D721Med (cell line): ENCODE data around the gene RNASEH2B.

ENCODE experiments used
- DNase-seq: peaks from one replicate; pipeline ENCODE4 v3.0.0; 2011; ENCODE audit warnings: low spot score; ENCODE audit not compliant: insufficient read length
- FAIRE-seq: peaks from 2 replicates; lab custom pipeline; 2011; peaks lifted over from hg19 to GRCh38; lab: Jason Lieb, UNC
- TF ChIP-seq, protein P1 (sequence below): IDR thresholded peaks from 2 replicates; pipeline ENCODE4 v1.5.1; 2012; ENCODE audit warnings: mild to moderate bottlenecking, control low read depth; ENCODE audit not compliant: insufficient read depth; ENCODE audit errors: missing control alignments

Gene RNASEH2B

DNA sequence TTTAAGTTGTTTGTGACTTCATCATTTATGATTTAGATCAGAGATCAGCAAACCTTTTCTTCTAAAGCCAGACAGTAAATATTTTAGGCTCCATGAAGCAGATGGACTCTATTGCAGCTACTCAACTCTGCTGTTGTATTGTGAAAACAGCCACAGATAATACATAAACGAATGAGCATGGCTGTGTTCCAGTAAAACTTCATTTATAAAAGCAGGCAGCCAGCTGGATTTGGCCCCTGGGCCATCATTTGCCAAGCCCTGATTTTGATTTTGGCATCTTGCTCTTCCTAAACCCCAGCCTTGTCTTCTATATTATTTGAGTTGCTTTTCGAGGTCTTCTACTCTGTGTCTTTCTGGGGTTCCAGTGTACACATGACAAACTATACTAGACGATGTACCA lies 41.3 kb downstream of the RNASEH2B start:
- TF ChIP-seq, protein P1, sequence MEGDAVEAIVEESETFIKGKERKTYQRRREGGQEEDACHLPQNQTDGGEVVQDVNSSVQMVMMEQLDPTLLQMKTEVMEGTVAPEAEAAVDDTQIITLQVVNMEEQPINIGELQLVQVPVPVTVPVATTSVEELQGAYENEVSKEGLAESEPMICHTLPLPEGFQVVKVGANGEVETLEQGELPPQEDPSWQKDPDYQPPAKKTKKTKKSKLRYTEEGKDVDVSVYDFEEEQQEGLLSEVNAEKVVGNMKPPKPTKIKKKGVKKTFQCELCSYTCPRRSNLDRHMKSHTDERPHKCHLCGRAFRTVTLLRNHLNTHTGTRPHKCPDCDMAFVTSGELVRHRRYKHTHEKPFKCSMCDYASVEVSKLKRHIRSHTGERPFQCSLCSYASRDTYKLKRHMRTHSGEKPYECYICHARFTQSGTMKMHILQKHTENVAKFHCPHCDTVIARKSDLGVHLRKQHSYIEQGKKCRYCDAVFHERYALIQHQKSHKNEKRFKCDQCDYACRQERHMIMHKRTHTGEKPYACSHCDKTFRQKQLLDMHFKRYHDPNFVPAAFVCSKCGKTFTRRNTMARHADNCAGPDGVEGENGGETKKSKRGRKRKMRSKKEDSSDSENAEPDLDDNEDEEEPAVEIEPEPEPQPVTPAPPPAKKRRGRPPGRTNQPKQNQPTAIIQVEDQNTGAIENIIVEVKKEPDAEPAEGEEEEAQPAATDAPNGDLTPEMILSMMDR: no peak
- FAIRE-seq (no peak), DNase-seq (no peak)

DNA sequence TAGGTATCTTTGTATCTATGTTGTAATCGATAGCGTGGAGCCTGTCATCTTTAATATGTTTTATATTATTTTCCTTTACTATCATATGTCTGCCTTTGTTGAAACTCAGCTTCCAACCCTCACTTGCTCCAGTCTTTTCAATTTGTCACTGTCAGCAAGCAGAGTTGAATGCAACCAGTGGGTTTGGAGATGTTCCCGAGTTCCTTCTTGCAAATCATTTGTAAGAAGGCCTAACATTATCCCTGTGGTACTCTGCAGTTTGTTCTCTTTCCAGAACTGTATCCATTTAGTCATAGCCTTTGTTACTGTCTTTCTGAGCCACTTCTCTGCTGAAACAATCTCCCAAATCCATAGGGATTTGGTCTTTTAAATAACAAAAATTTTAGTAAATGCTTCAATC lies 41.8 kb downstream of the RNASEH2B start:
- FAIRE-seq: no peak
- TF ChIP-seq, protein P1: no peak
- DNase-seq: no peak

DNA sequence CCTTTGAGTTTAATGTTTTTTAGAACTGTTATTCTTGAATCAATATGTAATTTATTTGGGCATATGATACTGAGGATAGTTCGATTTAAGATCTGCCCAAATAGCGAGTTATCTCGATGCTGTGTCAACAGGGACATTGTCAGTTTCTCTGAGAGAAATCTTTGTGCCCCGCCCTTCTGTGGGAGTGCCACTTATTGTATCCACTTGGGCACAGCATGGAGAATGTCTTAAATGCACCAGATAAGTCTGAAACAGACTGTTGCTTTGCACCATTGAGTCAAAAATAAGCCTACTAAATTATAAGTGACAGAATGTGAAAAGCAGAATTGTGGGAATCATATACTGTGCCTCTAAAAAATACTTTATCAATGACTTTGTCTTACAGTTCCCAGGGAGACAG lies 45.6 kb downstream of the RNASEH2B start:
- TF ChIP-seq, protein P1: no peak
- FAIRE-seq (no peak), DNase-seq (no peak)

DNA sequence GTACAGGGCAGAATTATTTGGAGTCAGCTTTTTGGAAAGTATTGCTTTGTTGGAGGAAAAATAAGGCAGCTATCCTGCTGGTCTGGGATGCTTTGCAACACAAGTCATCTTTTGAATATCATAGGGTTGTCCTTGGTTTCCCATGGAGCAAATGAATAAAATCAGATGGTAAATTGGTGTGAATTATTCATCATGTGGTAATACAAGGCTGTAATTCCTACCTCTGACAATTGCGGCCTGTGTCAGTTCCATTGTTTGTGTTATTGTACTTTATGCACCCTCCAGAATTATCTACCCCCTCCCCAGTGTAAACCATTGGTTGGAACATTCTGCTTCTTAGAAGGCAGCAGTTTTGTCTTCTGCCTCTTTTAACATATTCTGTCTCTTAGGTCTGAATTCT lies 46.2 kb downstream of the RNASEH2B start:
- TF ChIP-seq, protein P1: no peak
- DNase-seq (no peak), FAIRE-seq (no peak)

DNA sequence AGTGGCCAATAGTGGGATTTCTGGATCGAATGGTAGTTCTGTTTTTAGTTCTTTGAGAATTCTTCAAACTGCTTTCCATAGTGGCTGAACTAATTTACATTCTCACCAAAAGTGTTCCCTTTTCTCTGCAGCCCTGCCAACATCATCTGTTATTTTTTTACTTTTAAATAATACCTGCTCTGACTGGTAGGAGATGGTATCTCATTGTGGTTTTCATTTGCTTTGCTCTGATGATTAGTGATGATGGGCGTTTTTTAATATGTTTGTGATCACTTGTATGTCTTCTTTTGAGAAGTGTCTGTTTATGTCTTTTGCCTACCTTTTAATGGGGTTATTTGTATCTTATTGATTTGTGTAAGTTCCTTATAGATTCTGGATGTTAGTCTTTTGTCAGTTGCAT lies 48.0 kb downstream of the RNASEH2B start:
- DNase-seq (no peak), FAIRE-seq (no peak)
- TF ChIP-seq, protein P1: no peak

DNA sequence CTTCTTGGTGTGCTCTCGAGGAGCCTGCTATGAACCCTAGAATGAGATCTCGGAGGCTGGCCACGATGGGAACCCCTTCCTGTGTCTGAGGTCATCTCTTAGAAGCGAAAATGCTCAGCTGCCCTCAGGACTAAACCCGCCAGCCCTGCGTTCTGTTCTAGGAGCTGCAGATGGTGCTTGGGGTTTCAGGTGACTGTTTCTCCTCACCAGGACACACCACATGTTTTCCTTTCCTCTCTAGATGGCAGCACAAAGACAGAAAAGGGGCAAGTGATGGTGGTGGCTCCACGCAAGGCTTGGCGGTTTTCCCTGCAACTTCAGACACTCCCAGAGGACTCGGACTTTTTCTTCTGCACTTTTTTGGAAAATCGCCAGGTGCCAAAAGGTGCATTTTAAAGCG lies 60.1 kb downstream of the RNASEH2B start:
- DNase-seq (no peak), FAIRE-seq (no peak)
- TF ChIP-seq, protein P1: peak; percentile 11

DNA sequence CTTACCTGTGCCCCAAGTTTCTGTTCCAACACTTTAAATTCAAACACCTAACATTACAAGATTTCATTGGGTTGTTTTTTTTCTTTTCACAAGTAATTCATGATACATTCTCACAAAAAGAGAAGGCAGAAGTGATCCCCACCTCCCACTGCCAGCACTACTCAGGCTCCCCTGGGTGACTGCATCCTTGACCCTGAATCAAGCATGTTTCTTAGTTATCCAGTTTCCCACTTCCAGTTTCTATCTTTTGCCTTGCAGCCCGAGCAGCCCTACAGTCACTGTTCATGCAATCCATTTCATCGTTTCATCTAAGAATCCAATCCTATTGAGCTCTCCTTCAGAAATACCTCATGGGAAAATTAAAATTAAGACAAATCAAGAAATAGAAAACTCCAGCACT lies 61.4 kb downstream of the RNASEH2B start:
- no peak for FAIRE-seq
- TF ChIP-seq, protein P1: no peak
- no peak for DNase-seq
